Measurements from ENCODE around the gene SCN7A. TPM values are rescaled to one million over a fixed set of nuclear protein-coding genes. Genes with fewer than 3 reads are reported as not detected.

The SCN7A gene
- total RNA-seq, 1 donor from 2014 or later, result 6.3 TPM

DNA sequence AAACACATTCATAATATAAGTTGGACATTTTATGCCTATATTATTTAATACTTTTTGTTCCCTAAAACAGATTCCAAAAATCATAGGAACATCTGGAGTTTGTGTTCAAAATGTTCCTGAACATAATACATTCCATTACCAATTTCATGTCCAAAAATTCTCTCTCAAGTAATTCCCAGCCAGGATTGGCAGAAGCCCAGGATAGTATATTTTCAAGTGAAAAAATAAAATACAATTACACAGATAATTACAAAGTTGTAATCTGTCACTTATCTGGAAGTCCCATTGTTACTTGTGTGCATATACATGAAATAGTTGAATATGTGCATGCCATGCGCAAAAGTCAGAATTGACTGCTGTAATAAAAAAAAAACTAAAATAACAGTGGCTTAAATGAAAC is 5.2 kb upstream of the SCN7A start:
- no peak for DNase-seq (ENCODE audit: low spot score)
- Mint-ChIP-seq H3K4me1 (ENCODE audit: unreplicated experiment) (no peaks in the 10 kb centered on the region), H3K27me3 (ENCODE audit: unreplicated experiment) (no peaks in the 10 kb centered on the region), H3K36me3 (ENCODE audit: low read depth, unreplicated experiment) (no peaks in the 10 kb centered on the region), H3K27ac (ENCODE audit: unreplicated experiment) (no peak overlapping the region), H3K4me3 (ENCODE audit: unreplicated experiment) (no peak overlapping the region), H3K9me3 (ENCODE audit: unreplicated experiment) (no peaks in the 10 kb centered on the region)
- no peak for TF ChIP-seq CTCF (IDR thresholded peaks at IDR 0.05; ENCODE audit: unreplicated experiment)

DNA sequence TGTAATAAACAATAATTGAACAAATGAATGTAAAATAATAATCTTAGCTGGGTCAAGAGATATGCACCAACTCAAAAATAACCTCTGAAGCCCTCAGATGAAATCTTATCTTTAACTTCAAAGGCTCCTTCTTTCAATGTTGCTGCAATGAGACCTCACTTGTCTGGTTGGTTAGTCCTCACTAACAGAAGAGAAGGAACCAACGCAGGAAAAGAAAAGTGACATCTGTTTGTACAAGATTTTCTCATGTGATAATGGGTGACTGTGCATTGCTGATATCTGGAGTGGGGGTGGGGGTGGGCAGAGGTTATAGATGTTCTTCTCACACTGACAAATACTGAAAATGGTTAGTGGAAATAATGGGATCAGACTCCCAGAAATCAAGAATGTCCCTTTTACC is 2.6 kb downstream of the SCN7A start:
- no peak for DNase-seq (ENCODE audit: low spot score)
- no peaks in the 10 kb centered on the region for H3K9me3 Mint-ChIP-seq (ENCODE audit: unreplicated experiment)
- no peak for TF ChIP-seq CTCF (IDR thresholded peaks at IDR 0.05; ENCODE audit: unreplicated experiment)
- H3K4me3 Mint-ChIP-seq (ENCODE audit: unreplicated experiment), result no peak overlapping the region
- peaks cover 31% of the 10 kb centered on the region for H3K4me1 Mint-ChIP-seq (ENCODE audit: unreplicated experiment)
- H3K36me3 Mint-ChIP-seq (ENCODE audit: low read depth, unreplicated experiment), result no peaks in the 10 kb centered on the region
- H3K27me3 Mint-ChIP-seq (ENCODE audit: unreplicated experiment), result peaks cover 7% of the 10 kb centered on the region
- no peak overlapping the region for H3K27ac Mint-ChIP-seq (ENCODE audit: unreplicated experiment)

DNA sequence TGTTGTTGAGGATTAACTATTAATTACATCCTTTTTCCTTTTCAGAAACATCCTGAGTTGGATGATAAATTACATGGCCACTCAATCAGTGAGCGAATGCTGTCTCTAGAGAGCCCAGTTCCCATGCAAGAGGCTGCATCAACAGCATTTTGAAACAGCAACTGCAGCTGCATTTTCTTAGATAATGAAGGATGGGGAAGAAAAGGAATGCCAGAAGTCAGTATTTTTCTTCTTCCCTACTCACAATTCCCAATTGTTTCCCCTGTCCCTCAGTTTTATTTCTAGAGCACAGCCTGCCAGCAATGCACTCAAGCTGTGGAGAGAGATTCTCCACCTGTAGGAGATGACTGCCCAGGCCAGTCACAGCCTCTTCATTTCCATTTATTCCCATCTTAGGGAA is 6.9 kb downstream of the SCN7A start:
- Mint-ChIP-seq H3K27me3 (ENCODE audit: unreplicated experiment) (no peaks in the 10 kb centered on the region), H3K9me3 (ENCODE audit: unreplicated experiment) (no peaks in the 10 kb centered on the region), H3K4me3 (ENCODE audit: unreplicated experiment) (no peak overlapping the region), H3K4me1 (ENCODE audit: unreplicated experiment) (peaks cover 21% of the 10 kb centered on the region), H3K36me3 (ENCODE audit: low read depth, unreplicated experiment) (no peaks in the 10 kb centered on the region), H3K27ac (ENCODE audit: unreplicated experiment) (no peak overlapping the region)
- no peak for DNase-seq (ENCODE audit: low spot score)
- TF ChIP-seq CTCF (IDR thresholded peaks at IDR 0.05; ENCODE audit: unreplicated experiment), result no peak

GRCh38 chr2:166485558-166486178 is 8.4 kb downstream of the SCN7A start:
- no peak overlapping the region for H3K4me3 Mint-ChIP-seq (ENCODE audit: unreplicated experiment)
- no peak for TF ChIP-seq CTCF (IDR thresholded peaks at IDR 0.05; ENCODE audit: unreplicated experiment)
- H3K36me3 Mint-ChIP-seq (ENCODE audit: low read depth, unreplicated experiment), result no peaks in the 10 kb centered on the region
- no peak for DNase-seq (ENCODE audit: low spot score)
- no peaks in the 10 kb centered on the region for H3K27me3 Mint-ChIP-seq (ENCODE audit: unreplicated experiment)
- H3K9me3 Mint-ChIP-seq (ENCODE audit: unreplicated experiment), result no peaks in the 10 kb centered on the region
- H3K27ac Mint-ChIP-seq (ENCODE audit: unreplicated experiment), result no peak overlapping the region
- peaks cover 7% of the 10 kb centered on the region for H3K4me1 Mint-ChIP-seq (ENCODE audit: unreplicated experiment)

GRCh38 chr2:166472332-166472731 is 21.7 kb downstream of the SCN7A start:
- no peaks in the 10 kb centered on the region for H3K36me3 Mint-ChIP-seq (ENCODE audit: low read depth, unreplicated experiment)
- no peaks in the 10 kb centered on the region for H3K27me3 Mint-ChIP-seq (ENCODE audit: unreplicated experiment)
- no peaks in the 10 kb centered on the region for H3K9me3 Mint-ChIP-seq (ENCODE audit: unreplicated experiment)
- no peak for TF ChIP-seq CTCF (IDR thresholded peaks at IDR 0.05; ENCODE audit: unreplicated experiment)
- DNase-seq (ENCODE audit: low spot score), result no peak
- no peaks in the 10 kb centered on the region for H3K4me1 Mint-ChIP-seq (ENCODE audit: unreplicated experiment)
- no peak overlapping the region for H3K4me3 Mint-ChIP-seq (ENCODE audit: unreplicated experiment)
- no peak overlapping the region for H3K27ac Mint-ChIP-seq (ENCODE audit: unreplicated experiment)
